ENCODE results near the gene SELENBP1. TPM values are rescaled to one million over a fixed set of nuclear protein-coding genes. Genes with fewer than 3 reads are reported as not detected.

SELENBP1 gene
- total and polyA plus RNA-seq, 9 of the 15 experiments (the other 6 are each of a cell fraction or from before 2014, with no cell fraction given), result 25.8 to 81.2 (median 47.1) TPM

DNA sequence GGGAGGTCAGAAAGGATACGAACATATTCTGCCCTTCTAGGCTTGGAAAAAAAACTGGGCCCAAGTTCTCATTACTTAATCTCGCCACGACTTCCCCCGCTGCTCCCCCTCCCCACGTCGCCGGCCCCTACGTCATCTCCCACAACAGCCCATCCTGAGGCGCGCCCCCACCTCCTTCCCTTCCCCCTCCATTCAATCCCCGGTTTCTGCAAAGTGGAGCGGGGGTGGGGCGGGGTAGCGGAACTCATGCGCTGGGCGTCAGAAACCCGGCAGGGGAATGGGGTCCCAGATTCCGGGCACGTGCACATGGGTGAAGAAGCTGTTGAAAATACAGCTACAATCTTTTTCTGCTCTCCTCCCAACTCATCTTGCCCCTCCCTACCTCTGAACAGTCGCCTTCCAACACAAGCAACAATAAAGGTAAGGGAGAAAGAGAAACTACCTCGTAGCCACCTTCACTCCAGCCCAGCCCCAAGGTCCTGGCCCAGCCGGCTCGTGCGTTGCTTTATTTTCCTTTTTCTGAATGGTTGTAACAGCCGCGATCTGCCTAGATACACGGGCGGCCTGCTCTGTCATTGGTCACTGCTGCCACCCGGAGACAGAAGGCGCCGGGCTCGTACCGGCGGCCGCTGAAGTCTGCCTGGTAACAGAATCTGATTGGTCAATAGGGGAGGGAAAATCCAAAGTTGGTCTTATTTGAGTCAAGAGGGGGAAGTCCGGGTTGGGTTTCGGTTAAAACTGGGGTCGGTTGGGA lies 25.6 kb downstream of the SELENBP1 start, which contains the start of gene RFX5 (continued):
- TF ChIP-seq ZNF311 (CRISPR knock-in tag; IDR thresholded peaks at IDR 0.05) (no peak), TAL1 (IDR thresholded peaks at IDR 0.05) (peak; percentile 9; the same call in 1 of the 2 replicates), TRIM24 (IDR thresholded peaks at IDR 0.05) (peak; percentile 8 to 79; a peak in 3 of 4 replicates), COPS2 (conservative IDR thresholded peaks at IDR 0.05) (no peak), RBM17 (IDR thresholded peaks at IDR 0.05; ENCODE audit: borderline replicate concordance, low read depth, low read length) (no peak), ZNF511 (CRISPR knock-in tag; IDR thresholded peaks at IDR 0.05) (no peak), ELF1 (tag; IDR thresholded peaks at IDR 0.05) (peak; percentile 73; the same call in 1 of the 2 replicates), RBM39 (optimal IDR thresholded peaks at IDR 0.05; ENCODE audit: low read depth, low read length) (no peak), BHLHE40 (IDR thresholded peaks at IDR 0.05; ENCODE audit: low read length) (no peak; the same call in none of the 2 replicates), ZNF707 (CRISPR knock-in tag; conservative IDR thresholded peaks at IDR 0.05) (no peak), ARID3A (IDR thresholded peaks at IDR 0.05; ENCODE audit: borderline replicate concordance, low read depth, low read length) (no peak), CHCHD3 (CRISPR knock-in tag; IDR thresholded peaks at IDR 0.05) (0 out of 2 replicates have a peak, but pooled peaks have one; percentile 19), NCOA6 (IDR thresholded peaks at IDR 0.05) (no peak), MXD1 (CRISPR knock-in tag; IDR thresholded peaks at IDR 0.05; ENCODE audit: borderline replicate concordance, poor library complexity, severe bottlenecking) (no peak), SMAD3 (CRISPR knock-in tag; conservative IDR thresholded peaks at IDR 0.05) (no peak)
- TF ChIP-seq, protein P1, sequence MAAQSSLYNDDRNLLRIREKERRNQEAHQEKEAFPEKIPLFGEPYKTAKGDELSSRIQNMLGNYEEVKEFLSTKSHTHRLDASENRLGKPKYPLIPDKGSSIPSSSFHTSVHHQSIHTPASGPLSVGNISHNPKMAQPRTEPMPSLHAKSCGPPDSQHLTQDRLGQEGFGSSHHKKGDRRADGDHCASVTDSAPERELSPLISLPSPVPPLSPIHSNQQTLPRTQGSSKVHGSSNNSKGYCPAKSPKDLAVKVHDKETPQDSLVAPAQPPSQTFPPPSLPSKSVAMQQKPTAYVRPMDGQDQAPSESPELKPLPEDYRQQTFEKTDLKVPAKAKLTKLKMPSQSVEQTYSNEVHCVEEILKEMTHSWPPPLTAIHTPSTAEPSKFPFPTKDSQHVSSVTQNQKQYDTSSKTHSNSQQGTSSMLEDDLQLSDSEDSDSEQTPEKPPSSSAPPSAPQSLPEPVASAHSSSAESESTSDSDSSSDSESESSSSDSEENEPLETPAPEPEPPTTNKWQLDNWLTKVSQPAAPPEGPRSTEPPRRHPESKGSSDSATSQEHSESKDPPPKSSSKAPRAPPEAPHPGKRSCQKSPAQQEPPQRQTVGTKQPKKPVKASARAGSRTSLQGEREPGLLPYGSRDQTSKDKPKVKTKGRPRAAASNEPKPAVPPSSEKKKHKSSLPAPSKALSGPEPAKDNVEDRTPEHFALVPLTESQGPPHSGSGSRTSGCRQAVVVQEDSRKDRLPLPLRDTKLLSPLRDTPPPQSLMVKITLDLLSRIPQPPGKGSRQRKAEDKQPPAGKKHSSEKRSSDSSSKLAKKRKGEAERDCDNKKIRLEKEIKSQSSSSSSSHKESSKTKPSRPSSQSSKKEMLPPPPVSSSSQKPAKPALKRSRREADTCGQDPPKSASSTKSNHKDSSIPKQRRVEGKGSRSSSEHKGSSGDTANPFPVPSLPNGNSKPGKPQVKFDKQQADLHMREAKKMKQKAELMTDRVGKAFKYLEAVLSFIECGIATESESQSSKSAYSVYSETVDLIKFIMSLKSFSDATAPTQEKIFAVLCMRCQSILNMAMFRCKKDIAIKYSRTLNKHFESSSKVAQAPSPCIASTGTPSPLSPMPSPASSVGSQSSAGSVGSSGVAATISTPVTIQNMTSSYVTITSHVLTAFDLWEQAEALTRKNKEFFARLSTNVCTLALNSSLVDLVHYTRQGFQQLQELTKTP (IDR thresholded peaks at IDR 0.05; ENCODE audit: low read depth in 1 of 2, partially characterized antibody in 2 of 2), result peak in 1 of 2 experiments; percentile 61
- TF ChIP-seq, protein P2, sequence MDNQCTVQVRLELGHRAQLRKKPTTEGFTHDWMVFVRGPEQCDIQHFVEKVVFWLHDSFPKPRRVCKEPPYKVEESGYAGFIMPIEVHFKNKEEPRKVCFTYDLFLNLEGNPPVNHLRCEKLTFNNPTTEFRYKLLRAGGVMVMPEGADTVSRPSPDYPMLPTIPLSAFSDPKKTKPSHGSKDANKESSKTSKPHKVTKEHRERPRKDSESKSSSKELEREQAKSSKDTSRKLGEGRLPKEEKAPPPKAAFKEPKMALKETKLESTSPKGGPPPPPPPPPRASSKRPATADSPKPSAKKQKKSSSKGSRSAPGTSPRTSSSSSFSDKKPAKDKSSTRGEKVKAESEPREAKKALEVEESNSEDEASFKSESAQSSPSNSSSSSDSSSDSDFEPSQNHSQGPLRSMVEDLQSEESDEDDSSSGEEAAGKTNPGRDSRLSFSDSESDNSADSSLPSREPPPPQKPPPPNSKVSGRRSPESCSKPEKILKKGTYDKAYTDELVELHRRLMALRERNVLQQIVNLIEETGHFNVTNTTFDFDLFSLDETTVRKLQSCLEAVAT (IDR thresholded peaks at IDR 0.05), result peak in 1 of 2 experiments; percentile 63; a peak in 1 of 4 replicates
- TF ChIP-seq, protein P3, sequence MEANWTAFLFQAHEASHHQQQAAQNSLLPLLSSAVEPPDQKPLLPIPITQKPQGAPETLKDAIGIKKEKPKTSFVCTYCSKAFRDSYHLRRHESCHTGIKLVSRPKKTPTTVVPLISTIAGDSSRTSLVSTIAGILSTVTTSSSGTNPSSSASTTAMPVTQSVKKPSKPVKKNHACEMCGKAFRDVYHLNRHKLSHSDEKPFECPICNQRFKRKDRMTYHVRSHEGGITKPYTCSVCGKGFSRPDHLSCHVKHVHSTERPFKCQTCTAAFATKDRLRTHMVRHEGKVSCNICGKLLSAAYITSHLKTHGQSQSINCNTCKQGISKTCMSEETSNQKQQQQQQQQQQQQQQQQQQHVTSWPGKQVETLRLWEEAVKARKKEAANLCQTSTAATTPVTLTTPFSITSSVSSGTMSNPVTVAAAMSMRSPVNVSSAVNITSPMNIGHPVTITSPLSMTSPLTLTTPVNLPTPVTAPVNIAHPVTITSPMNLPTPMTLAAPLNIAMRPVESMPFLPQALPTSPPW (CRISPR knock-in tag; IDR thresholded peaks at IDR 0.05), result peak; percentile 98
